GM12878 (cell line): Measurements from ENCODE around the gene PIGV. TPM values are rescaled to one million over a fixed set of nuclear protein-coding genes. Genes with fewer than 3 reads are reported as not detected.

Experiments
- ATAC-seq: fragments of 200-7000 bp; cut with Tn5 transposase; 3 replicates; pipeline ENCODE4 v1.9.1; 2020; ENCODE audit warnings: mild to moderate bottlenecking, moderate library complexity
- BruUV-seq: library from RNA; stranded (reverse); fragments of 400-500 nt; replicated peaks from 2 replicates; lab custom pipeline; 2021; lab: Mats Ljungman, UMichigan
- CTCF ChIA-PET: fragments of 300-600 bp; sonication (Branson Sonifier 250); formaldehyde crosslinking; extraction: SDS; loops from one replicate; lab custom pipeline; 2021; ENCODE audit warnings: inconsistent platforms; lab: Yijun Ruan, JAX
- POLR2A ChIA-PET: fragments of 350-600 bp; formaldehyde crosslinking; extraction: SDS; loops from one replicate; lab custom pipeline; 2021; ENCODE audit warnings: inconsistent platforms; lab: Charles Lee
- RAD21 ChIA-PET: fragments of 300-600 bp; sonication (Branson Sonifier 250); formaldehyde crosslinking; loops from one replicate; lab custom pipeline; 2023; ENCODE audit warnings: antibody characterized with exemption; ENCODE audit not compliant: unreplicated experiment; lab: Charles Lee
- SMC1A ChIA-PET: fragments of 300-600 bp; sonication (Branson Sonifier 250); formaldehyde crosslinking; loops from one replicate; lab custom pipeline; 2023; ENCODE audit not compliant: unreplicated experiment, uncharacterized antibody; lab: Charles Lee
- DNase-seq: peaks from one replicate; pipeline ENCODE4 v3.0.0-alpha.2; 2011; ENCODE audit warnings: low read depth, low spot score
- FAIRE-seq: peaks from 3 replicates; lab custom pipeline; 2011; peaks lifted over from hg19 to GRCh38; lab: Jason Lieb, UNC
- H2AFZ ChIP-seq: 2 replicates; pipeline ENCODE4 v1.6.0; 2011; ENCODE audit warnings: low read depth, low read length, control low read depth; ENCODE audit not compliant: control insufficient read depth
- H3K27ac ChIP-seq: 2 replicates; pipeline ENCODE4 v1.5.1; 2011; ENCODE audit warnings: control low read depth; ENCODE audit not compliant: control insufficient read depth, insufficient read depth
- H3K27me3 ChIP-seq, 2 experiments: replicated peaks in 1 of 2; 2 replicates each; pipeline versions ENCODE4 v1.6.0 to v1.6.1; 2011; ENCODE audit warnings: low read length in 1 of 2; ENCODE audit not compliant: control insufficient read depth in 2 of 2, insufficient read depth in 2 of 2
- H3K36me3 ChIP-seq, 2 experiments: 2 replicates each; pipeline ENCODE4 v1.5.1; 2011; ENCODE audit warnings: low read length in 1 of 2; ENCODE audit not compliant: control insufficient read depth in 2 of 2, insufficient read depth in 2 of 2
- H3K4me1 ChIP-seq: 2 replicates; pipeline ENCODE4 v1.6.1; 2011; ENCODE audit warnings: mild to moderate bottlenecking, low read length, moderate library complexity, mixed read lengths; ENCODE audit not compliant: control insufficient read depth, insufficient read depth
- H3K4me2 ChIP-seq: 2 replicates; pipeline ENCODE4 v1.6.0; 2011; ENCODE audit warnings: control low read depth; ENCODE audit not compliant: control insufficient read depth, insufficient read depth
- H3K4me3 ChIP-seq: fragments of 200-600 bp; sonication (generic); 2 replicates; pipeline ENCODE4 v1.5.1; 2016
- H3K79me2 ChIP-seq: 2 replicates; pipeline ENCODE4 v1.6.0; 2011; ENCODE audit warnings: low read length; ENCODE audit not compliant: control insufficient read depth, insufficient read depth
- H3K9ac ChIP-seq: 2 replicates; pipeline ENCODE4 v1.8.0; 2011; ENCODE audit warnings: low read length, control low read depth, mixed read lengths; ENCODE audit not compliant: control insufficient read depth, insufficient read depth
- H3K9me3 ChIP-seq: replicated peaks from 3 replicates; pipeline ENCODE4 v1.5.1; 2011; ENCODE audit warnings: mild to moderate bottlenecking, low read length; ENCODE audit not compliant: control insufficient read depth, insufficient read depth
- H4K20me1 ChIP-seq: 2 replicates; pipeline ENCODE4 v1.6.0; 2011; ENCODE audit not compliant: control insufficient read depth, insufficient read depth
- BHLHE40 ChIP-seq, 2 experiments: fragments of 450-650 bp in 1 of 2; IDR thresholded peaks; 2 replicates each; pipeline ENCODE4 v1.6.1; 2011 to 2017; ENCODE audit warnings: low read depth in 2 of 2, borderline replicate concordance in 1 of 2, improper control_type of control experiment in 1 of 2, low read length in 1 of 2, mild to moderate bottlenecking in 1 of 2
- CBX5 ChIP-seq: sonication (generic); IDR thresholded peaks from 2 replicates; pipeline ENCODE4 v1.6.1; 2016; ENCODE audit warnings: low read depth, moderate library complexity, mild to moderate bottlenecking, inconsistent platforms
- ELK1 ChIP-seq: IDR thresholded peaks from 2 replicates; pipeline ENCODE4 v1.6.1; 2012; ENCODE audit warnings: low read depth, low read length, improper control_type of control experiment
- HDAC6 ChIP-seq: fragments of 200-600 bp; sonication (generic); IDR thresholded peaks from one replicate; pipeline ENCODE4 v1.8.0; 2017; ENCODE audit warnings: antibody characterized with exemption; ENCODE audit not compliant: unreplicated experiment
- MEF2A ChIP-seq: IDR thresholded peaks from 2 replicates; pipeline ENCODE4 v1.6.1; 2011; ENCODE audit warnings: low read depth, mild to moderate bottlenecking, low read length, moderate library complexity; ENCODE audit not compliant: insufficient read depth
- PML ChIP-seq: IDR thresholded peaks from 2 replicates; pipeline ENCODE4 v1.6.1; 2012; ENCODE audit warnings: low read length, inconsistent platforms
- POLR2AphosphoS2 ChIP-seq: IDR thresholded peaks from 2 replicates; pipeline ENCODE4 v1.6.1; 2011; ENCODE audit warnings: low read depth, mild to moderate bottlenecking, low read length, improper control_type of control experiment, moderate library complexity
- POLR2AphosphoS5 ChIP-seq: IDR thresholded peaks from 2 replicates; pipeline ENCODE4 v1.6.1; 2011; ENCODE audit warnings: mild to moderate bottlenecking, low read length, inconsistent platforms
- RB1 ChIP-seq: fragments of 450-650 bp; formaldehyde crosslinking; IDR thresholded peaks from 2 replicates; pipeline ENCODE4 v1.6.1; 2017; ENCODE audit warnings: mild to moderate bottlenecking, borderline replicate concordance
- RUNX3 ChIP-seq: IDR thresholded peaks from 2 replicates; pipeline ENCODE4 v1.6.1; 2012; ENCODE audit warnings: low read length, inconsistent platforms
- TAF1 ChIP-seq: IDR thresholded peaks from 2 replicates; pipeline ENCODE4 v1.6.1; 2011; ENCODE audit warnings: mild to moderate bottlenecking, low read depth, low read length, borderline replicate concordance
- TARDBP ChIP-seq: IDR thresholded peaks from 2 replicates; pipeline ENCODE4 v1.6.1; 2016; ENCODE audit warnings: borderline replicate concordance
- TCF12 ChIP-seq: IDR thresholded peaks from 2 replicates; pipeline ENCODE4 v1.6.1; 2011; ENCODE audit warnings: low read depth, mild to moderate bottlenecking, low read length
- ZNF207 ChIP-seq: fragments of 450-650 bp; IDR thresholded peaks from 2 replicates; pipeline ENCODE4 v1.6.1; 2014; ENCODE audit warnings: antibody characterized with exemption, mild to moderate bottlenecking, borderline replicate concordance
- ZNF24 ChIP-seq: fragments of 450-650 bp; IDR thresholded peaks from 2 replicates; pipeline ENCODE4 v1.6.1; 2017; ENCODE audit warnings: antibody characterized with exemption, mild to moderate bottlenecking
- WGBS: methylation state at CpG from one replicate; pipeline ENCODE4 v1.1.6; 2016; ENCODE audit warnings: low lambda C conversion rate; ENCODE audit not compliant: insufficient replicate concordance, insufficient coverage; ENCODE audit errors: missing lambda C conversion rate; 5-methylcytosine and 5-hydroxymethylcytosine counted together
- in situ Hi-C: fragments of 300-500 bp; cut with MboI; formaldehyde crosslinking; loops from 9 replicates; pipeline ENCODE4 v1.14.3; 2018; ENCODE audit warnings: mixed read lengths
- intact Hi-C: fragments of 100-400 bp; cut with micrococcal nuclease; formaldehyde crosslinking; loops from one replicate; pipeline ENCODE4 v1.14.2; 2022; ENCODE audit not compliant: unreplicated experiment
- polyA plus RNA-seq, 11 experiments: library from polyadenylated mRNA; depleted of rRNA in 4 of 11; unstranded in 6 of 11; stranded (reverse) in 5 of 11; fragments of >200 nt; fragmentation: Nextera tagmentation in 4 of 11; fragmentation: Illumina TruSeq in 1 of 11; extraction: Ambion mirVana in 4 of 11; extraction: Trizol in 1 of 11; gene quantifications; 1 replicate in 1 of 11; 2 replicates in 10 of 11; pipeline versions ENCODE4 v1.2.1 to v1.2.3, GENCODE V29; 2011 to 2016; ENCODE audit warnings: inconsistent platforms in 2 of 11, missing spikeins in 2 of 11, low read depth in 1 of 11
- total RNA-seq, 4 experiments: library from RNA; depleted of rRNA in 3 of 4; stranded (reverse); fragments of >200 nt in 3 of 4; fragmentation: Illumina TruSeq in 1 of 4; extraction: Trizol in 1 of 4; gene quantifications; 2 replicates each; pipeline versions ENCODE4 v1.2.1 to v1.2.3, GENCODE V29; 2013 to 2021

The PIGV gene
- total and polyA plus RNA-seq, 10 of the 15 experiments (the other 5 are each of a cell fraction or from before 2014, with no cell fraction given): 8.8 to 18.1 (median 11.9) TPM

- H3K27ac ChIP-seq: peak overlapping the region; percentile 54
- 30% methylated on average over 4 of the region's 4 CpGs for WGBS
- ChIA-PET RAD21 (interaction anchor here (1.6 kb wide), 1 partner anchor 15 kb away, joined by 3 read pairs; no protein-coding TSS in a partner anchor), POLR2A (interaction anchor here (1.3 kb wide), 2 partner anchors 16 to 41 kb away, joined by 4 to 6 read pairs; no protein-coding TSS in a partner anchor), CTCF (interaction anchor here (1.3 to 1.9 kb wide), 2 partner anchors 38 to 49 kb away, joined by 3 to 5 read pairs; partner anchors contain the start of gene PIGV), SMC1A (interaction anchor here (1.2 to 11.2 kb wide), 3 partner anchors 12 to 39 kb away, joined by 3 to 135 read pairs (median 5); no protein-coding TSS in a partner anchor)
- no peak for ATAC-seq
- H3K9me3 ChIP-seq: no peaks in the 10 kb centered on the region
- no peak overlapping the region for H2AFZ ChIP-seq
- FAIRE-seq: no peak
- peaks cover 54% of the 10 kb centered on the region for H3K4me1 ChIP-seq
- intact Hi-C loops (no loop called here), in situ Hi-C loops (no loop called here)
- peaks cover 53% of the 10 kb centered on the region for H3K79me2 ChIP-seq
- no peaks in the 10 kb centered on the region for H3K27me3 ChIP-seq
- TF ChIP-seq HDAC6 (no peak), RUNX3 (peak; percentile 17; the same call in 1 of the 2 replicates)
- H3K9ac ChIP-seq: no peak overlapping the region
- no peak for DNase-seq
- no peaks in the 10 kb centered on the region for H4K20me1 ChIP-seq
- no TSS peak for BruUV-seq
- H3K4me3 ChIP-seq: no peak overlapping the region
- H3K4me2 ChIP-seq: no peak overlapping the region; the same call in 1 of the 2 replicates
- H3K36me3 ChIP-seq: peaks cover 17 to 49% of the 10 kb centered on the region in 2 experiments
Measured at GRCh38 chr1:26739329-26739914, 48.3 kb upstream of the PIGV start.

GRCh38 chr1:26740023-26740634 lies 47.6 kb upstream of the PIGV start:
- ChIA-PET SMC1A (interaction anchor here (1.0 to 11.2 kb wide), 5 partner anchors 13 to 63 kb away, joined by 3 to 135 read pairs (median 3); no protein-coding TSS in a partner anchor), CTCF (interaction anchor here (1.9 to 6.4 kb wide), 3 partner anchors 12 to 48 kb away, joined by 5 to 30 read pairs (median 12); partner anchors contain the start of gene PIGV), RAD21 (interaction anchor here (0.6 to 1.3 kb wide), 2 partner anchors 63 to 108 kb away, joined by 4 to 5 read pairs; no protein-coding TSS in a partner anchor), POLR2A (interaction anchor here (1.3 kb wide), 1 partner anchor 17 kb away, joined by 4 read pairs; no protein-coding TSS in a partner anchor)
- FAIRE-seq (no peak), DNase-seq (no peak), ATAC-seq (no peak)
- H3K9ac ChIP-seq: 0 out of 2 replicates have a peak overlapping the region, but pooled peaks have one; percentile 9
- TSS peak; percentile 23 for BruUV-seq
- H3K36me3 ChIP-seq: peaks cover 17 to 49% of the 10 kb centered on the region in 2 experiments
- in situ Hi-C loops: no loop called here
- H3K27me3 ChIP-seq: no peaks in the 10 kb centered on the region
- WGBS: 93% methylated on average over 3 of the region's 3 CpGs
- no peak overlapping the region for H3K4me3 ChIP-seq
- peak overlapping the region; percentile 26; the same call in 1 of the 2 replicates for H3K4me2 ChIP-seq
- intact Hi-C loops: loop anchor here (5.0 kb wide), 1 partner anchor 38 kb away; no protein-coding TSS in a partner anchor
- no peaks in the 10 kb centered on the region for H3K9me3 ChIP-seq
- H2AFZ ChIP-seq: no peak overlapping the region
- peak overlapping the region; percentile 54 for H3K27ac ChIP-seq
- peaks cover 56% of the 10 kb centered on the region for H3K79me2 ChIP-seq
- H3K4me1 ChIP-seq: peaks cover 61% of the 10 kb centered on the region
- no peaks in the 10 kb centered on the region for H4K20me1 ChIP-seq
- TF ChIP-seq BHLHE40 (IDR thresholded peaks at IDR 0.05; ENCODE audit: borderline replicate concordance in 1 of 2, low read depth in 2 of 2, low read length in 1 of 2) (no peak), ZNF24 (no peak), TAF1 (no peak), TARDBP (no peak), RB1 (no peak), PML (no peak), POLR2AphosphoS5 (no peak), ELK1 (no peak), MEF2A (no peak), TCF12 (no peak), POLR2AphosphoS2 (no peak), CBX5 (no peak), ZNF207 (no peak)
